Sigmoid colon (tissue), 3 donors: ENCODE data around the gene PRDM10.

Experiments used
- POLR2A ChIP-seq, 2 donors: fragments of 450-650 bp; IDR thresholded peaks; one replicate each; pipeline ENCODE4 v1.6.1; 2016; ENCODE audit warnings: antibody characterized with exemption in 2 of 2, mild to moderate bottlenecking in 2 of 2, moderate library complexity in 2 of 2
- TF ChIP-seq, protein P1 (sequence below), 4 experiments: fragments of 450-650 bp in 3 of 4; fragments of 200-600 bp in 1 of 4; IDR thresholded peaks; one replicate each; pipeline ENCODE4 v1.5.1; 2016 to 2019; ENCODE audit warnings: antibody characterized with exemption in 4 of 4, mild to moderate bottlenecking in 3 of 4, moderate library complexity in 2 of 4

GRCh38 chr11:130025371-130025770 lies 22.7 kb upstream of the PRDM10 start:
- no peak for TF ChIP-seq POLR2A (IDR thresholded peaks at IDR 0.05)
- TF ChIP-seq, protein P1, sequence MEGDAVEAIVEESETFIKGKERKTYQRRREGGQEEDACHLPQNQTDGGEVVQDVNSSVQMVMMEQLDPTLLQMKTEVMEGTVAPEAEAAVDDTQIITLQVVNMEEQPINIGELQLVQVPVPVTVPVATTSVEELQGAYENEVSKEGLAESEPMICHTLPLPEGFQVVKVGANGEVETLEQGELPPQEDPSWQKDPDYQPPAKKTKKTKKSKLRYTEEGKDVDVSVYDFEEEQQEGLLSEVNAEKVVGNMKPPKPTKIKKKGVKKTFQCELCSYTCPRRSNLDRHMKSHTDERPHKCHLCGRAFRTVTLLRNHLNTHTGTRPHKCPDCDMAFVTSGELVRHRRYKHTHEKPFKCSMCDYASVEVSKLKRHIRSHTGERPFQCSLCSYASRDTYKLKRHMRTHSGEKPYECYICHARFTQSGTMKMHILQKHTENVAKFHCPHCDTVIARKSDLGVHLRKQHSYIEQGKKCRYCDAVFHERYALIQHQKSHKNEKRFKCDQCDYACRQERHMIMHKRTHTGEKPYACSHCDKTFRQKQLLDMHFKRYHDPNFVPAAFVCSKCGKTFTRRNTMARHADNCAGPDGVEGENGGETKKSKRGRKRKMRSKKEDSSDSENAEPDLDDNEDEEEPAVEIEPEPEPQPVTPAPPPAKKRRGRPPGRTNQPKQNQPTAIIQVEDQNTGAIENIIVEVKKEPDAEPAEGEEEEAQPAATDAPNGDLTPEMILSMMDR (IDR thresholded peaks at IDR 0.05): no peak
